Measurements from ENCODE around the gene FDCSP. TPM values are rescaled to one million over a fixed set of nuclear protein-coding genes. Genes with fewer than 3 reads are reported as not detected.

Gene FDCSP
- total and polyA plus RNA-seq, 9 of the 15 experiments (the other 6 are each of a cell fraction or from before 2014, with no cell fraction given), result not detected

- Histone ChIP-seq H3K4me1 (replicated peaks in 1 of 2; ENCODE audit: control insufficient read depth in 2 of 2, insufficient read depth in 2 of 2, low read length in 2 of 2) (no peaks in the 10 kb centered on the region), H3K9me3 (replicated peaks; ENCODE audit: control insufficient read depth, insufficient read depth, low read depth, low read length) (no peaks in the 10 kb centered on the region), H3K9me1 (ENCODE audit: control insufficient read depth, insufficient read depth, low read length) (no peaks in the 10 kb centered on the region), H3K9ac (ENCODE audit: insufficient read depth in 1 of 2, low read depth in 2 of 2, low read length in 2 of 2) (no peak overlapping the region), H4K20me1 (replicated peaks; ENCODE audit: control insufficient read depth, insufficient read depth, low read length) (no peaks in the 10 kb centered on the region), H3K36me3 (ENCODE audit: control insufficient read depth, insufficient read depth, low read length) (no peaks in the 10 kb centered on the region), H3K27me3 (ENCODE audit: control insufficient read depth in 2 of 2, insufficient read depth in 2 of 2, low read length in 2 of 2) (no peaks in the 10 kb centered on the region), H3K4me2 (ENCODE audit: insufficient read depth, low read length) (no peak overlapping the region), H3K79me2 (ENCODE audit: control insufficient read depth, insufficient read depth, low read length) (no peaks in the 10 kb centered on the region), H3K4me3 (no peak overlapping the region), H3K27ac (ENCODE audit: extremely low read depth, low read depth, low read length) (no peak overlapping the region), H2AFZ (ENCODE audit: low read depth, low read length) (no peak overlapping the region)
- no peak for TF ChIP-seq NRF1 (conservative IDR thresholded peaks at IDR 0.05 in 1 of 2, IDR thresholded peaks at IDR 0.05 in 1 of 2)
- no peak for TF ChIP-seq RBM15 (IDR thresholded peaks at IDR 0.05; ENCODE audit: insufficient read depth, low read length)
- TF ChIP-seq, protein P1, sequence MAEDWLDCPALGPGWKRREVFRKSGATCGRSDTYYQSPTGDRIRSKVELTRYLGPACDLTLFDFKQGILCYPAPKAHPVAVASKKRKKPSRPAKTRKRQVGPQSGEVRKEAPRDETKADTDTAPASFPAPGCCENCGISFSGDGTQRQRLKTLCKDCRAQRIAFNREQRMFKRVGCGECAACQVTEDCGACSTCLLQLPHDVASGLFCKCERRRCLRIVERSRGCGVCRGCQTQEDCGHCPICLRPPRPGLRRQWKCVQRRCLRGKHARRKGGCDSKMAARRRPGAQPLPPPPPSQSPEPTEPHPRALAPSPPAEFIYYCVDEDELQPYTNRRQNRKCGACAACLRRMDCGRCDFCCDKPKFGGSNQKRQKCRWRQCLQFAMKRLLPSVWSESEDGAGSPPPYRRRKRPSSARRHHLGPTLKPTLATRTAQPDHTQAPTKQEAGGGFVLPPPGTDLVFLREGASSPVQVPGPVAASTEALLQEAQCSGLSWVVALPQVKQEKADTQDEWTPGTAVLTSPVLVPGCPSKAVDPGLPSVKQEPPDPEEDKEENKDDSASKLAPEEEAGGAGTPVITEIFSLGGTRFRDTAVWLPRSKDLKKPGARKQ (CRISPR knock-in tag; IDR thresholded peaks at IDR 0.05), result no peak
- TF ChIP-seq ZMIZ1 (IDR thresholded peaks at IDR 0.05; ENCODE audit: low read depth in 2 of 2, low read length in 2 of 2), result no peak
- no peak for TF ChIP-seq TRIM24 (IDR thresholded peaks at IDR 0.05)
- POLR2A ChIA-PET, result no interaction called here
- no peak for ATAC-seq
- WGBS (ENCODE audit: insufficient coverage, low coverage, missing lambda C conversion rate), result 0% methylated on average over 2 of the region's 2 CpGs
- BruUV-seq (replicated peaks), result no TSS peak
- intact Hi-C loops (cut with micrococcal nuclease), result no loop called here
- CTCF ChIA-PET (ENCODE audit: low intra/inter-chr PET ratio), result no interaction called here
- FAIRE-seq, result no peak
- no peak for DNase-seq (ENCODE audit: extremely low read depth in 1 of 4, low spot score in 3 of 4)
- in situ Hi-C loops (cut with MboI), result no loop called here
Measured at GRCh38 chr4:70192895-70193294, 33.0 kb upstream of the FDCSP start.

Data from K562 (cell line).